Bronchial epithelial cell (primary cell): ENCODE measurements around the gene B3GLCT. TPM values are rescaled to one million over a fixed set of nuclear protein-coding genes. Genes with fewer than 3 reads are reported as not detected.

ENCODE experiments used
- DNase-seq: peaks from one replicate; pipeline ENCODE4 v3.0.0-alpha.2; 2010; ENCODE audit warnings: low read depth
- FAIRE-seq: peaks from 2 replicates; lab custom pipeline; 2011; peaks lifted over from hg19 to GRCh38; lab: Jason Lieb, UNC
- H3K27me3 ChIP-seq: 2 replicates; pipeline ENCODE4 v1.5.1; 2011; ENCODE audit warnings: low read length; ENCODE audit not compliant: control insufficient read depth, insufficient read depth
- H3K36me3 ChIP-seq: 2 replicates; pipeline ENCODE4 v1.5.1; 2011; ENCODE audit warnings: low read length; ENCODE audit not compliant: control insufficient read depth, insufficient read depth
- H3K4me3 ChIP-seq: 2 replicates; pipeline ENCODE4 v1.5.1; 2011; ENCODE audit warnings: mild to moderate bottlenecking, low read depth, low read length, control low read depth
- total RNA-seq: library from RNA; depleted of rRNA; stranded (reverse); fragments of >200 nt; gene quantifications from 2 replicates; pipeline ENCODE4 v1.2.1, GENCODE V29; 2014
- TF ChIP-seq, protein P1 (sequence below): IDR thresholded peaks from 2 replicates; pipeline ENCODE4 v1.5.1; 2011; ENCODE audit warnings: mild to moderate bottlenecking, moderate library complexity, low read length, control low read depth, inconsistent platforms; ENCODE audit not compliant: insufficient read depth, severe bottlenecking

The B3GLCT gene
- total RNA-seq, 1 donor from 2014 or later: 3.9 TPM

DNA sequence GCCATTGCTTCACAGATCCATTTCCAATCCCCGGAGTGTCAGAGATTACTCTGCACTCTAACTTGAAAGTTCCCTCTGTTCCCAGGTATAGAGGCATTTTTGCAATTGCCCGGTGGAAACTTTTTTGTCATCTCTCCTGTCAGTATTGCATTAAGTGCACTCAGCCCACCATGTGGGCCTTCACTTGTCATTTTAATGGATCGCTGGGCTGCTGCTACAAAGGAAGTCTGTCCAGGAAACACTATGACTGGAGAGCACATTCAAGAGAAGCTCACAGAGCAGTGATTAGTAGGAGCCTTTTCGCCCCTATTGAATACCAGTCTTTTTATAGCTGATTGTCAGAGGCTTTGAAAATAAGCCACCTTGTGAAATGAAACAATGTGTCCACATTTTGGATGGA is 180.9 kb downstream of the B3GLCT start:
- no peak overlapping the region for H3K4me3 ChIP-seq
- TF ChIP-seq, protein P1, sequence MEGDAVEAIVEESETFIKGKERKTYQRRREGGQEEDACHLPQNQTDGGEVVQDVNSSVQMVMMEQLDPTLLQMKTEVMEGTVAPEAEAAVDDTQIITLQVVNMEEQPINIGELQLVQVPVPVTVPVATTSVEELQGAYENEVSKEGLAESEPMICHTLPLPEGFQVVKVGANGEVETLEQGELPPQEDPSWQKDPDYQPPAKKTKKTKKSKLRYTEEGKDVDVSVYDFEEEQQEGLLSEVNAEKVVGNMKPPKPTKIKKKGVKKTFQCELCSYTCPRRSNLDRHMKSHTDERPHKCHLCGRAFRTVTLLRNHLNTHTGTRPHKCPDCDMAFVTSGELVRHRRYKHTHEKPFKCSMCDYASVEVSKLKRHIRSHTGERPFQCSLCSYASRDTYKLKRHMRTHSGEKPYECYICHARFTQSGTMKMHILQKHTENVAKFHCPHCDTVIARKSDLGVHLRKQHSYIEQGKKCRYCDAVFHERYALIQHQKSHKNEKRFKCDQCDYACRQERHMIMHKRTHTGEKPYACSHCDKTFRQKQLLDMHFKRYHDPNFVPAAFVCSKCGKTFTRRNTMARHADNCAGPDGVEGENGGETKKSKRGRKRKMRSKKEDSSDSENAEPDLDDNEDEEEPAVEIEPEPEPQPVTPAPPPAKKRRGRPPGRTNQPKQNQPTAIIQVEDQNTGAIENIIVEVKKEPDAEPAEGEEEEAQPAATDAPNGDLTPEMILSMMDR: no peak
- DNase-seq (no peak), FAIRE-seq (no peak)
- no peaks in the 10 kb centered on the region for H3K27me3 ChIP-seq
- H3K36me3 ChIP-seq: no peaks in the 10 kb centered on the region

Other genes starting within 250 kb of the B3GLCT start
- gene HSPH1, start 38.1 kb upstream of the B3GLCT start, total RNA-seq: 26.3 and 32.4 TPM in 2 replicates